ENCODE measurements around the gene IL10RB.
A peak's percentile ranks its signal among the peaks of the same experiment; 100 is the strongest.
"Not testable (repeated sequence)": the region's sequence is repeated elsewhere in the genome, so short reads cannot be mapped to it uniquely, and the experiment has no call there.

Gene IL10RB

GRCh38 chr21:33302055-33302454 lies 35.9 kb downstream of the IL10RB start:
- DNase-seq (ENCODE audit: low read depth), result no peak

GRCh38 chr21:33302796-33303195 lies 36.6 kb downstream of the IL10RB start:
- DNase-seq (ENCODE audit: low read depth), result peak; percentile 16

- DNase-seq (ENCODE audit: low read depth), result no peak
Observed at GRCh38 chr21:33305344-33305671, 39.1 kb downstream of the IL10RB start.

GRCh38 chr21:33305938-33306337 lies 39.8 kb downstream of the IL10RB start:
- no peak for DNase-seq (ENCODE audit: low read depth)

- no peak for DNase-seq (ENCODE audit: low read depth)
Observed at GRCh38 chr21:33308586-33309490, 42.7 kb downstream of the IL10RB start.

GRCh38 chr21:33309778-33310177 lies 43.6 kb downstream of the IL10RB start:
- DNase-seq (ENCODE audit: low read depth), result no peak

GRCh38 chr21:33312121-33312520 lies 46.0 kb downstream of the IL10RB start:
- no peak for DNase-seq (ENCODE audit: low read depth)

GRCh38 chr21:33313183-33313582 lies 47.0 kb downstream of the IL10RB start:
- no peak for DNase-seq (ENCODE audit: low read depth)

- DNase-seq (ENCODE audit: low read depth), result no peak
Observed at GRCh38 chr21:33313611-33314010, 47.4 kb downstream of the IL10RB start.

- DNase-seq (ENCODE audit: low read depth), result no peak
Observed at GRCh38 chr21:33314111-33314510, 47.9 kb downstream of the IL10RB start.

- DNase-seq (ENCODE audit: low read depth), result no peak
Observed at GRCh38 chr21:33315946-33316710, 50.0 kb downstream of the IL10RB start.

GRCh38 chr21:33317145-33317544 lies 51.0 kb downstream of the IL10RB start:
- DNase-seq (ENCODE audit: low read depth), result no peak

- no peak for DNase-seq (ENCODE audit: low read depth)
Observed at GRCh38 chr21:33317786-33318486, 51.8 kb downstream of the IL10RB start.

- not testable (repeated sequence) for DNase-seq (ENCODE audit: low read depth)
Observed at GRCh38 chr21:33321005-33321404, 54.8 kb downstream of the IL10RB start.

GRCh38 chr21:33323610-33324009 lies 57.4 kb downstream of the IL10RB start:
- not testable (repeated sequence) for DNase-seq (ENCODE audit: low read depth)

- peak; percentile 98 for DNase-seq (ENCODE audit: low read depth)
Observed at GRCh38 chr21:33324291-33325221, 58.4 kb downstream of the IL10RB start, which contains the start of gene IFNAR1. TSS of gene IFNAR1 (plus strand) at chr21:33324970. CDS start at chr21:33325056, 86 bp downstream.

GRCh38 chr21:33325222-33326067 lies 59.3 kb downstream of the IL10RB start:
- DNase-seq (ENCODE audit: low read depth), result peak; percentile 83

- no peak for DNase-seq (ENCODE audit: low read depth)
Observed at GRCh38 chr21:33327326-33327725, 61.2 kb downstream of the IL10RB start.

- no peak for DNase-seq (ENCODE audit: low read depth)
Observed at GRCh38 chr21:33327792-33328433, 61.7 kb downstream of the IL10RB start.

GRCh38 chr21:33330726-33331125 lies 64.6 kb downstream of the IL10RB start:
- no peak for DNase-seq (ENCODE audit: low read depth)

Data from ELR (cell line).